Epithelial cell of proximal tubule (primary cell): Measurements from ENCODE around the gene GRK5. TPM values are rescaled to one million over a fixed set of nuclear protein-coding genes. Genes with fewer than 3 reads are reported as not detected.
A peak's percentile ranks its signal among the peaks of the same experiment; 100 is the strongest.

ENCODE experiments used
- DNase-seq: peaks from one replicate; pipeline ENCODE4 v3.0.0-alpha.2; 2011; ENCODE audit warnings: low read depth
- H3K4me3 ChIP-seq: 2 replicates; pipeline ENCODE4 v1.5.1; 2011; ENCODE audit warnings: low read depth, mild to moderate bottlenecking, low read length
- total RNA-seq: library from RNA; depleted of rRNA; stranded (reverse); fragments of >200 nt; gene quantifications from 2 replicates; pipeline ENCODE4 v1.2.3, GENCODE V29; 2015
- TF ChIP-seq, protein P1 (sequence below): conservative IDR thresholded peaks from 2 replicates; pipeline ENCODE4 v1.5.1; 2012; ENCODE audit warnings: low read depth, mild to moderate bottlenecking, low read length

GRK5 gene
- total RNA-seq, 1 donor from 2014 or later = 2.8 TPM

DNA sequence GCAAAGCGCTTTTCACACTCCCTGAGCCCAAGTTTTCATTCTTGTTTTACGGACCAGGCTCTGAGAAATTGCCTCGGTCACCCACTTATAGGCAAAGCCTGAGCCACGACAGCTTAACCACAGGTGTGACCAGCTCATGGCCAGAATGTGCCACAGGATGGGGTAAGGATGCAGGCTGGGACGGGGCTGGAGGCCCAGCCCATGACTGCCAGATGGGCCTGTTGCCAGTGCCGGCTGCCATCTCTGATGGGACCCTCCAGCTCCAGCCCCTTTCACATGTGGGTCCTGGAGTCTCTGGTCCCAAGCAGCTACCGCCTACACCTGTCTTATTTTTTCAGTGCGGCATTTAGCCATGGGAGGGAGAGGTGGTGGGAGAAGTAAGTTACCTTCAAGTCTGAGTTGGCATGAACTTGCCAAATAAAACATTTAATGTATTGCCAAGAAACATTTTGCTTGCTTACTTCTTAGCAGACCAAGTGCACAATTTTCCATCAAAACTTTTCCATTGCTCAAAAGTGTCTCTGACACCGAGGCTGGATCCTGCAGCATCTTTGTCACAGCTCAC lies 142.6 kb downstream of the GRK5 start:
- no peak for DNase-seq
- no peak overlapping the region for H3K4me3 ChIP-seq
- TF ChIP-seq, protein P1, sequence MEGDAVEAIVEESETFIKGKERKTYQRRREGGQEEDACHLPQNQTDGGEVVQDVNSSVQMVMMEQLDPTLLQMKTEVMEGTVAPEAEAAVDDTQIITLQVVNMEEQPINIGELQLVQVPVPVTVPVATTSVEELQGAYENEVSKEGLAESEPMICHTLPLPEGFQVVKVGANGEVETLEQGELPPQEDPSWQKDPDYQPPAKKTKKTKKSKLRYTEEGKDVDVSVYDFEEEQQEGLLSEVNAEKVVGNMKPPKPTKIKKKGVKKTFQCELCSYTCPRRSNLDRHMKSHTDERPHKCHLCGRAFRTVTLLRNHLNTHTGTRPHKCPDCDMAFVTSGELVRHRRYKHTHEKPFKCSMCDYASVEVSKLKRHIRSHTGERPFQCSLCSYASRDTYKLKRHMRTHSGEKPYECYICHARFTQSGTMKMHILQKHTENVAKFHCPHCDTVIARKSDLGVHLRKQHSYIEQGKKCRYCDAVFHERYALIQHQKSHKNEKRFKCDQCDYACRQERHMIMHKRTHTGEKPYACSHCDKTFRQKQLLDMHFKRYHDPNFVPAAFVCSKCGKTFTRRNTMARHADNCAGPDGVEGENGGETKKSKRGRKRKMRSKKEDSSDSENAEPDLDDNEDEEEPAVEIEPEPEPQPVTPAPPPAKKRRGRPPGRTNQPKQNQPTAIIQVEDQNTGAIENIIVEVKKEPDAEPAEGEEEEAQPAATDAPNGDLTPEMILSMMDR = no peak

DNA sequence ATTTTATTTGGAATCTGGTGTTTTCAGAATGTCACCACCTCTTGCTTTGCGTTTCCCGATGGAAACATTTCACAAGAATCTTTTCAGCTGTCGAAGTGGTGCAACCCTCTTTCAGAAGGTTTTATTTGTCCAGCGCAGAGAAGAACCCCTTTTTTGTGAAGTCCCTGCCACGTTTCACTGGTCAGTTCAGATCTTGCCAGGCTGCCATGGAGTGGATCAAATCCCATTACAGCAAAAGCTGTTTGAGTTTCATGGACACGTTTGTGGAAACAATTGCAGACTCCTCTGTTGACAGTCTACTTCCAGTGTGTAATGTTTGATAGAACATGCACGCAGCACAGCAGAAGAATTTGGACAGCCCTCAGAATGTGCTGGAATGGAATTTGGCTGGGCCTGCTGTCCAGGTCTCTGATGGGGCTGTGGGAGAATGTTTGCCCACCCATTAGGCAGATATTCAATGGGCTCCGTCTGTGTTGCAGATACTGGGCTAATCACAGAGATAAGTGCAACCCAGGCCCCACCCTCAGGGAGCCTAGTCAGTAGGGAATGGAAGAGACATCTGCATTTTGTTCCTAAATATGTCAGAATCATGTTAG lies 143.2 kb downstream of the GRK5 start:
- no peak overlapping the region for H3K4me3 ChIP-seq
- DNase-seq = no peak
- TF ChIP-seq, protein P1 = no peak

DNA sequence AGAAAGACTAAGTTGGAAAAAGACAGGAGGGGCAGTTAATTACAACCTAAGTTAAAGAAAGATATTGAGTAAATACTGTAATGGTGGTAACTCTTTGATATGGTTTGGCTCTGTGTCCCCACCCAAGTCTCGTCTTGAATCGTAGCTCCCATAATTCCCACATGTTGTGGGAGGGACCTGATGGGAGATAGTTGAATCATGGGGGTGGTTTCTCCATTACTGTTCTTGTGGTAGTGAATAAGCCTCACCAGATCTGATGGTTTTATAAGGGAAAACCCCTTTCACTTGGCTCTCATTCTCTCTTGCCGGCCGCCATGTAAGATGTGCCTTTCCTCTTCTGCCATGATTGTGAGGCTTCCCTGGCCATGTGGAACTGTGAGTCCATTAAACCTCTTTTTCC lies 143.8 kb downstream of the GRK5 start:
- TF ChIP-seq, protein P1 = no peak
- DNase-seq = no peak
- H3K4me3 ChIP-seq = no peak overlapping the region

DNA sequence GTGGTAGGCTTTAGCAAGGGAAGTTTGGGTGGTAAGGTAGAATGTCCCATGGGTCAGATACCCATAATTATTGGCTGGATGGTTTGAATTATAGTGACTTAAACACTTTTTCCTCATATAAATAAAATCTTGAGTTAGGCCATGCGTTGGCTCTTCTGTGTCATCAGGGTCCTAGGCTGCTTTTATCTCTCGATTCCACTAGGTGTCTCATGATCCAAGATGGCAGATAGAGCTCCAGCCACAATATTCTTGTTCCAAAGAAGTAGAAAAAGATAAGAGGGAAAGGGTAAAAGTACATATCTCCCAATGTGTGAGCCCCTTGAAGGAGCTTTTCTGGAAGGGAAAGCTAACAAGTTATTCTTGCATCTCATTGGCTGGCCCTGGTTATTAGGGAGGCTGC lies 144.7 kb downstream of the GRK5 start:
- H3K4me3 ChIP-seq = no peak overlapping the region
- no peak for DNase-seq
- TF ChIP-seq, protein P1 = no peak

DNA sequence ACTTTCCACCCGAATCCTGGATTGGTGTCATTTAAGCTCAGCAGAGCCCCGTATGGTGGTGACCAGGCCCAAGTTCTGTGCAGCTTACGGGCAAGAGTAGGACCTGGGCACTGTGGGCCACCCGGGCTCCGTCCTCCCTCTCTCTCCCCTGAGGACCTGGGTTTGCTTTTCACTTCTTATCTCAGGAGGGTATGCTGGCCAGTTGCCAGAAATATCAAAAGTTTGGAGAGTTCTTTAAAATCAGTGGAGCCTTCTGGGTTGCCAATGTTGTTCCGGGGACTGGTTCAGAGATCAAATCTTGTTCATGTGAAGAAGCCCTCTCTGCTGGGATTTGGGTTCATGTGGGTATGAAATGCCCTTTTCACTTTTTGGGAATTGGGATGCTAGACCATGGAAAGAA lies 145.4 kb downstream of the GRK5 start:
- TF ChIP-seq, protein P1 = no peak
- no peak for DNase-seq
- H3K4me3 ChIP-seq = no peak overlapping the region

DNA sequence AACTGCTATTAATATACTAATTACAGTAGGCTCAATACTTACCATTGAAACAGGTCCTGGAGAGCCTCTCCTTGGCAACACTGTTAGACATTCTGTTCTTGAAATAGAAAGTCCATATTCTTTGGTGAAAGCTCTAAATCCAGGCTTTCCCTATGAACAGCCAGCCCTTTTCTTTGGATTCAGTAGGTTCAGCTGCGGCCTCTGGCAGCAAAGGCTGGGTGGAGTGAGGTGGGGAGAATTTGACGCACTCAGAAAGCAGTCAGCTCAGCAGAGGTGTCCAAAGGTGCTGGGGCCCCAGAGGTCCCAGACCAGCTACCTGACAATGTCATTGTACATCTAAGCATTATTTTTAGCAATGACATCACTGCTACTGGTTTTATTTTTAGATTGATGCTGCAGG lies 146.1 kb downstream of the GRK5 start:
- TF ChIP-seq, protein P1 = no peak
- no peak for DNase-seq
- no peak overlapping the region for H3K4me3 ChIP-seq

DNA sequence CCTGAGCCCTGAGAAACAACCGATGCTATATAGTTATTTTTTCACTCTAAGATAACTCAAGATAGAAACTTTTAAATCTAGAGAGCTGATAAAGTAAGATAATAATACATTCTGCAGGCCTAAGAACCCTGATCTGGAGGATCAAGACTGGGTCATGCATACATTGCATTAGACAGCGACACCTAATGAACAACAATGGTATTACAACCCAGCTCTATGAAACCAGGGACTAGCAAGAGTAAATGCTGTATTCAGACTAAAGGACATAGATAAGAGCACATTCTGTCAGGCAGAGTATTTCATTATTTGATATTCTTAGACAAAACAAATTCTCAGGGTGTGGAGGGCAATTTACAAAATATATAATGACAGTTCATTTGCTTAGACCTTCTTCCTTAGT lies 148.6 kb downstream of the GRK5 start:
- no peak for DNase-seq
- H3K4me3 ChIP-seq = no peak overlapping the region
- TF ChIP-seq, protein P1 = peak; percentile 55
